Measurements from ENCODE around the gene IMMP2L.
A peak's percentile ranks its signal among the peaks of the same experiment; 100 is the strongest.
"Not testable (repeated sequence)": the region's sequence is repeated elsewhere in the genome, so short reads cannot be mapped to it uniquely, and the experiment has no call there.

Gene IMMP2L

GRCh38 chr7:111561904-111562732 is at the start of gene IMMP2L:
Gene IMMP2L, minus strand, starts transcription at chr7:111562492.
- DNase-seq: peak; percentile 92

GRCh38 chr7:111609483-111610254 is 47.4 kb upstream of the IMMP2L start:
- DNase-seq: not testable (repeated sequence)

- no peak for DNase-seq
Observed at GRCh38 chr7:111607621-111608020, 45.3 kb upstream of the IMMP2L start.

- DNase-seq: no peak
Observed at GRCh38 chr7:111605246-111605645, 43.0 kb upstream of the IMMP2L start.

GRCh38 chr7:111600091-111600490 is 37.8 kb upstream of the IMMP2L start:
- no peak for DNase-seq

GRCh38 chr7:111595780-111596179 is 33.5 kb upstream of the IMMP2L start:
- no peak for DNase-seq

GRCh38 chr7:111594602-111595001 is 32.3 kb upstream of the IMMP2L start:
- DNase-seq: no peak

GRCh38 chr7:111593343-111593742 is 31.1 kb upstream of the IMMP2L start:
- no peak for DNase-seq

- DNase-seq: no peak
Observed at GRCh38 chr7:111588065-111588433, 25.8 kb upstream of the IMMP2L start.

- DNase-seq: no peak
Observed at GRCh38 chr7:111587410-111588064, 25.2 kb upstream of the IMMP2L start.

- no peak for DNase-seq
Observed at GRCh38 chr7:111586711-111587409, 24.6 kb upstream of the IMMP2L start.

- not testable (repeated sequence) for DNase-seq
Observed at GRCh38 chr7:111581784-111582488, 19.6 kb upstream of the IMMP2L start.

GRCh38 chr7:111581207-111581606 is 18.9 kb upstream of the IMMP2L start:
- not testable (repeated sequence) for DNase-seq

GRCh38 chr7:111578754-111579153 is 16.5 kb upstream of the IMMP2L start:
- DNase-seq: no peak

- DNase-seq: no peak
Observed at GRCh38 chr7:111571720-111572119, 9.4 kb upstream of the IMMP2L start.

- DNase-seq: no peak
Observed at GRCh38 chr7:111568870-111569462, 6.7 kb upstream of the IMMP2L start.

- no peak for DNase-seq
Observed at GRCh38 chr7:111568419-111568818, 6.1 kb upstream of the IMMP2L start.

GRCh38 chr7:111564078-111564477 is 1.8 kb upstream of the IMMP2L start:
- DNase-seq: no peak

- DNase-seq: no peak
Observed at GRCh38 chr7:111561654-111561903, 713 bp downstream of the IMMP2L start.

GRCh38 chr7:111560773-111561653 is 1.3 kb downstream of the IMMP2L start:
- DNase-seq: no peak

- DNase-seq: no peak
Observed at GRCh38 chr7:111558991-111559390, 3.3 kb downstream of the IMMP2L start.

Measured in CD4-positive, alpha-beta T cell treated with Interleukin-21 for 1 hour (primary cell).